ENCODE results near the gene EDIL3.

DNA sequence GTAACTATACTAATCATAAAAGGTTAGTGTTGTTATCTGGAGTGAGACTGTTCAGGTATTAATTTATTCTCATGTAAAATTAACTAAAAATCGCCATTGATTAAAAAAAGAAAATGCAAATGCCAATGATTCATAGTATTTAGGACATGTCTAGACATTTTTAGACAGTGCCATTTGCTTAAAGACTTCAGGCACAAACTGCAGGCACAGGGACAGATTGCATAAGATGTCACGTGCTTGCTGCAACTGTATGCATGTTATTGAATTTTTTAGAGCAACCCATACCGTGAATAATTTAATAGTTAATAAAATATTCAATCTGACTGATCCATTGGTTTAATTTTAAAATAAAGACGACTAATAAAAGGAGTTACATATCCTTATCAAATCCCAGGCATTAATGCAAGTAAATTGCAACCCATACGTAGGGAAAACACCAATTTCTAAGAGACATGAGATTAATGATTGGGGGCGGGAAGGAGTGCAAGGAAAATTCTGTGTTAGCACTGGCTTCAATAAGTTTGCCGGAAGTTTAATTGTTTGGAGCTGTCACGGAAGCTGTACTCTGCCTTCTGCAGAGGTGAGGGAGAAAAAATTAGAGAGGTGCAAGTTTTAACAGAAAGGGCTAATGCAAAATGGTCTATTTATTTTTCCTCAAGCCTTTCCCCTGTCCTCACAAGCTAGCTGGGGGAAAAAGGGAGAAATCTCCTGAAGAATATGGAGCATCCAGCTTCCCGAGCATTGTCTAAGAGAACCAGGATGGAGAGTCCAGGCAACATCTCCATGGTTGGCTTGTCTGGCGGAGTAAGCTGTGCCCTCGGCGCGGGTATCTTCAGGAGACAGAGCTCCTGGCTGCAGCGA, 2.9 kb downstream of the EDIL3 start:
- TF ChIP-seq EZH2 (IDR thresholded peaks at IDR 0.05; ENCODE audit: borderline replicate concordance, low read length) (no peak), CTCF (IDR thresholded peaks at IDR 0.05; ENCODE audit: low read length) (no peak)

All from OCI-LY1 (cell line).